Naive thymus-derived CD4-positive, alpha-beta T cell (primary cell): Measurements from ENCODE around the gene PPP6R3. TPM values are rescaled to one million over a fixed set of nuclear protein-coding genes. Genes with fewer than 3 reads are reported as not detected.

Experiments used
- ATAC-seq: fragments of 150-1000 bp; cut with Tn5 transposase; 2 replicates; pipeline ENCODE4 v1.10.0; 2021; ENCODE audit warnings: mild to moderate bottlenecking, moderate library complexity
- CTCF ChIA-PET: fragments of 350-600 bp; sonication (Branson Sonifier 250); formaldehyde crosslinking; loops from one replicate; lab custom pipeline; 2021; ENCODE audit warnings: antibody characterized with exemption; lab: Charles Lee
- POLR2A ChIA-PET: fragments of 350-600 bp; sonication (Branson Sonifier 250); formaldehyde crosslinking; loops from one replicate; lab custom pipeline; 2021; ENCODE audit warnings: antibody characterized with exemption, inconsistent platforms; lab: Charles Lee
- DNase-seq, 9 donors: peaks; one replicate each; pipeline versions ENCODE4 v3.0.0 to v3.0.0-alpha.2; 2020 to 2022; ENCODE audit warnings: mixed read lengths in 1 of 9
- H3K27ac ChIP-seq: one replicate; pipeline ENCODE4 v1.7.0; 2013; ENCODE audit warnings: mild to moderate bottlenecking, low read depth, low read length, moderate library complexity
- H3K27me3 ChIP-seq, 2 donors: one replicate each; pipeline ENCODE4 v1.7.0; 2013; ENCODE audit warnings: low read length in 2 of 2, mild to moderate bottlenecking in 2 of 2, moderate library complexity in 2 of 2; ENCODE audit not compliant: control insufficient read depth in 2 of 2, insufficient read depth in 2 of 2
- H3K36me3 ChIP-seq, 3 experiments: 1 replicate in 2 of 3; 2 replicates in 1 of 3; pipeline ENCODE4 v1.7.0; 2013; ENCODE audit warnings: low read length in 3 of 3, mild to moderate bottlenecking in 3 of 3, moderate library complexity in 1 of 3; ENCODE audit not compliant: insufficient read depth in 3 of 3, control insufficient read depth in 2 of 3
- H3K4me1 ChIP-seq, 2 donors: one replicate each; pipeline ENCODE4 v1.7.0; 2013; ENCODE audit warnings: low read length in 2 of 2, mild to moderate bottlenecking in 2 of 2, moderate library complexity in 1 of 2; ENCODE audit not compliant: control insufficient read depth in 2 of 2, insufficient read depth in 2 of 2
- H3K4me3 ChIP-seq: 2 replicates; pipeline ENCODE4 v1.7.0; 2013; ENCODE audit warnings: mild to moderate bottlenecking, low read length
- H3K9me3 ChIP-seq, 3 experiments: 1 replicate in 2 of 3; 2 replicates in 1 of 3; pipeline ENCODE4 v1.7.0; 2013; ENCODE audit warnings: low read length in 3 of 3; ENCODE audit not compliant: control insufficient read depth in 2 of 3
- H3K27ac Mint-ChIP-seq, 9 donors: one replicate each; pipeline ENCODE4 v1.8.0; 2020 to 2022; ENCODE audit warnings: mixed read lengths in 9 of 9, mild to moderate bottlenecking in 8 of 9, moderate library complexity in 5 of 9, inconsistent platforms in 2 of 9
- H3K27me3 Mint-ChIP-seq, 5 donors: one replicate each; pipeline ENCODE4 v1.8.0; 2021 to 2022; ENCODE audit warnings: mixed read lengths in 5 of 5, mild to moderate bottlenecking in 1 of 5
- H3K36me3 Mint-ChIP-seq, 5 donors: one replicate each; pipeline ENCODE4 v1.8.0; 2020 to 2022; ENCODE audit warnings: mixed read lengths in 5 of 5, mild to moderate bottlenecking in 3 of 5, inconsistent platforms in 1 of 5
- H3K4me1 Mint-ChIP-seq, 7 donors: one replicate each; pipeline ENCODE4 v1.8.0; 2020 to 2022; ENCODE audit warnings: mixed read lengths in 7 of 7, mild to moderate bottlenecking in 3 of 7, inconsistent platforms in 1 of 7
- H3K4me3 Mint-ChIP-seq, 10 donors: one replicate each; pipeline ENCODE4 v1.8.0; 2020 to 2022; ENCODE audit warnings: mild to moderate bottlenecking in 10 of 10, mixed read lengths in 10 of 10, moderate library complexity in 6 of 10, inconsistent platforms in 2 of 10
- H3K9me3 Mint-ChIP-seq, 11 donors: one replicate each; pipeline ENCODE4 v1.8.0; 2020 to 2022; ENCODE audit warnings: mixed read lengths in 11 of 11, mild to moderate bottlenecking in 4 of 11, inconsistent platforms in 1 of 11, moderate library complexity in 1 of 11
- intact Hi-C, 2 donors: fragments of 100-400 bp; cut with micrococcal nuclease; formaldehyde crosslinking; loops; one replicate each; pipeline ENCODE4 v1.15.1; 2023
- polyA plus RNA-seq, 2 donors: library from polyadenylated mRNA; unstranded; fragments of 300-500 nt; fragmentation: Illumina TruSeq; gene quantifications; one replicate each; pipeline ENCODE4 v1.2.3, GENCODE V29; 2021
- total RNA-seq, 6 experiments: library from RNA in 5 of 6; stranded (reverse) in 5 of 6; gene quantifications; 1 replicate in 5 of 6; 2 replicates in 1 of 6; pipeline ENCODE4 v1.2.3 and lab custom pipeline; 2021 to 2026

Gene PPP6R3
- total and polyA plus RNA-seq, 7 experiments from 2014 or later: 43.5 to 159 (median 133) TPM

DNA sequence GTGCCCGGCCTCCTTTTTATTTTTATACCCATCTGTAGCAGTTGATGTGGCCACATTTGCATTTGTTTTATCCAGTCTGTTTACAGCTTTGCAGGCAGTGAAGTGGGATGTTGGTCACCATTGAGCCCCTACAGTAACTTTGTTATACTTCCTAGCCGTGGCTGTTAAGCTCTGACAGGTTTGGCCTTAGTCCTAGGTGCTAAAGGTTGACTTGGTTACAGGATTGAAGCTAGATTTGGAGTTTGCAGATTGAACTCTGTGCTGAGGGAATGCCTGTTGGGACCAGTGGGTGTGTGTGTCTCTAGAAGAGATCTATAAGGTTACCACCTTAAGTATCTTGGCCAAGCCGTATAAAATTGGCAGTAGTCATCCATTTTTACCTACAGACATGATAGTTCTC lies 91.2 kb downstream of the PPP6R3 start:
- POLR2A ChIA-PET: interaction anchor here (0.5 kb wide), 1 partner anchor 81 kb away, joined by 3 read pairs; no protein-coding TSS in a partner anchor
- Mint-ChIP-seq H3K36me3 (peaks cover 12 to 51% (median 37%) of the 10 kb centered on the region in 5 donors), H3K4me3 (no peak overlapping the region), H3K4me1 (peaks cover 45 to 86% (median 65%) of the 10 kb centered on the region in 7 donors), H3K27me3 (no peaks in the 10 kb centered on the region), H3K27ac (peak overlapping the region in 6 of 9 donors; percentile 22 to 79 (median 46)), H3K9me3 (no peaks in the 10 kb centered on the region)
- Histone ChIP-seq H3K9me3 (no peaks in the 10 kb centered on the region), H3K4me1 (peaks cover 11 to 22% of the 10 kb centered on the region in 2 donors), H3K27ac (no peak overlapping the region), H3K36me3 (peaks cover 12 to 43% (median 25%) of the 10 kb centered on the region in 3 experiments), H3K27me3 (no peaks in the 10 kb centered on the region), H3K4me3 (no peak overlapping the region)
- ATAC-seq: no peak
- intact Hi-C loops: loop anchor here (2.0 to 5.0 kb wide), 2 partner anchors 13 to 89 kb away; partner anchors contain the start of gene PPP6R3 (in 1 of the 2)
- CTCF ChIA-PET: interaction anchor here (1.6 kb wide), 1 partner anchor 291 kb away, joined by 3 read pairs; no protein-coding TSS in a partner anchor
- no peak for DNase-seq

DNA sequence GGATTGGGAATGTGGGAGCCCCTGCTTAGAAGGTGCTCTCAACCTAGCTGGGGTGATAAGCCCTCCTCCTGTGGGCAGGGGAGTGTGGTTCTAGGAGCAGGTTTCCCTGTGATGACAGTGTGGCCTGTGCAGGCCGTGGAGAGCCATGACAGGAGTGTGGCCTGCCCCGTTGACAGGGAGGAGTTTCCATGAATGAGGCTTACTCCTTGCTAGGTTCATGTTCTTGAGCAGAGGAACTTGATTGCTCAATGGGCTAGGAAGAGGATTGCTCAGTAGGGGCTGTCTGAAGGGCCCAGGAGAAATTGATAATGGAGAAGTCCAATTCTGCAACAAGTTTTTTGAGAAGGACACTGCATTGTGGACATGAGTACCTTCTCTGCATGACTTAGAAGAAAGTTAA lies 92.0 kb downstream of the PPP6R3 start:
- Mint-ChIP-seq H3K4me1 (peaks cover 45 to 81% (median 64%) of the 10 kb centered on the region in 7 donors), H3K9me3 (no peaks in the 10 kb centered on the region), H3K36me3 (peaks cover 12 to 46% (median 39%) of the 10 kb centered on the region in 5 donors), H3K27ac (peak overlapping the region in 7 of 9 donors; percentile 22 to 79 (median 46)), H3K27me3 (no peaks in the 10 kb centered on the region), H3K4me3 (no peak overlapping the region)
- DNase-seq (no peak), ATAC-seq (peak; percentile 46)
- no peaks in the 10 kb centered on the region for H3K9me3 ChIP-seq
- H3K4me1 ChIP-seq: peaks cover 11 to 22% of the 10 kb centered on the region in 2 donors
- H3K27ac ChIP-seq: no peak overlapping the region
- CTCF ChIA-PET: no interaction called here
- H3K4me3 ChIP-seq: no peak overlapping the region
- POLR2A ChIA-PET: no interaction called here
- intact Hi-C loops: loop anchor here in 1 of 2 donors (5.0 kb wide), 1 partner anchor 90 kb away; the partner anchor contains the start of gene PPP6R3
- no peaks in the 10 kb centered on the region for H3K27me3 ChIP-seq
- H3K36me3 ChIP-seq: peaks cover 12 to 44% (median 30%) of the 10 kb centered on the region in 3 experiments

DNA sequence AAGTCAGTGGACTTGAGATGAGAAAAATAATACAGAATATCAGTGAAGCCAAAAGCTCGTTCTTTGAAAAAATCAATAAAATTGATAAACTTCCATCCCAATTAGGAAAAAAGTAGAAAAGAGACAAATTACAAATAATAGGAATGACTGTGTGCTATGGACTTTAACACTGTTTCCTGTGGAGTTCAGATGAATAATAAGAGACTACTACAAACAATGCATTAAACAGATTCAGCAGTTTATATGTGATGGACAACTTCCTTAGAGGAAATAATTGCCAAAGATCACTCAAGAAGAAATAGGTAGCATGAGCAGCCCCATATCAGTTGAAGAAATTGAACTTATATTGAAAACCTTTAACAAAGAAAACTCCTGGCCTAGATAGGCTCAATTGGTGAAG lies 99.7 kb downstream of the PPP6R3 start:
- ATAC-seq (no peak), DNase-seq (no peak)
- peaks cover 8 to 59% (median 28%) of the 10 kb centered on the region in 5 donors for H3K36me3 Mint-ChIP-seq
- peaks cover 13 to 76% (median 17%) of the 10 kb centered on the region in 3 experiments for H3K36me3 ChIP-seq
- H3K9me3 ChIP-seq: no peaks in the 10 kb centered on the region
- intact Hi-C loops: loop anchor here in 1 of 2 donors (10.0 kb wide), 1 partner anchor 55 kb away; no protein-coding TSS in a partner anchor
- H3K4me3 Mint-ChIP-seq: no peak overlapping the region
- peak overlapping the region in 2 of 9 donors; percentile 16 to 17 for H3K27ac Mint-ChIP-seq
- no peaks in the 10 kb centered on the region for H3K27me3 ChIP-seq
- H3K4me1 Mint-ChIP-seq: peaks cover 3 to 40% (median 15%) of the 10 kb centered on the region in 7 donors
- ChIA-PET POLR2A (no interaction called here), CTCF (no interaction called here)
- no peak overlapping the region for H3K27ac ChIP-seq
- H3K9me3 Mint-ChIP-seq: no peaks in the 10 kb centered on the region
- H3K4me3 ChIP-seq: no peak overlapping the region
- no peaks in the 10 kb centered on the region for H3K27me3 Mint-ChIP-seq
- H3K4me1 ChIP-seq: no peaks in the 10 kb centered on the region

DNA sequence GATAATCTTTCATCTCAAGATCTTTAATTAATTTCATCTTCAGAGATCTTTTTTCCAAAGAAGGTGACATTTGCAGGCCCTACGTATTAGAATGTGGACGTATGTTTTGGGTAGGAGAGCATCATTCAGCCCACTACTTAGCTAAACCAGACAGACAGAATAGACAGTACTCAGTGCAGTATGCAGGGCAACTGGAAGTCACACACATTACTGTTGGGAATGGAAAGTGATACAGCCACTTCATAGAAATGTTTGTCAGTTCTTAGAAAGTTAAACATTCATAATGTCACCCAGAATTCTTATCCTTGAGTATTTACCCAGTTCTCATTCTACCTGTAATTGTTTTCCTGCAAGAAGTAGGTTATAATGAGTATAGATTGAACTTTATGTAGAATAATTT lies 102.9 kb downstream of the PPP6R3 start:
- ChIA-PET POLR2A (no interaction called here), CTCF (no interaction called here)
- Histone ChIP-seq H3K4me1 (no peaks in the 10 kb centered on the region), H3K27me3 (no peaks in the 10 kb centered on the region), H3K4me3 (no peak overlapping the region), H3K27ac (no peak overlapping the region), H3K9me3 (no peaks in the 10 kb centered on the region), H3K36me3 (peaks cover 11 to 91% (median 16%) of the 10 kb centered on the region in 3 experiments)
- ATAC-seq (no peak), DNase-seq (no peak)
- H3K27ac Mint-ChIP-seq: peak overlapping the region in 4 of 9 donors; percentile 4 to 81 (median 24)
- H3K27me3 Mint-ChIP-seq: no peaks in the 10 kb centered on the region
- H3K9me3 Mint-ChIP-seq: peaks cover 0 to 2% (median 0%) of the 10 kb centered on the region in 11 donors
- H3K4me1 Mint-ChIP-seq: peaks cover 7 to 40% (median 26%) of the 10 kb centered on the region in 7 donors
- intact Hi-C loops: loop anchor here in 1 of 2 donors (10.0 kb wide), 1 partner anchor 59 kb away; no protein-coding TSS in a partner anchor
- peaks cover 23 to 74% (median 31%) of the 10 kb centered on the region in 5 donors for H3K36me3 Mint-ChIP-seq
- no peak overlapping the region for H3K4me3 Mint-ChIP-seq

DNA sequence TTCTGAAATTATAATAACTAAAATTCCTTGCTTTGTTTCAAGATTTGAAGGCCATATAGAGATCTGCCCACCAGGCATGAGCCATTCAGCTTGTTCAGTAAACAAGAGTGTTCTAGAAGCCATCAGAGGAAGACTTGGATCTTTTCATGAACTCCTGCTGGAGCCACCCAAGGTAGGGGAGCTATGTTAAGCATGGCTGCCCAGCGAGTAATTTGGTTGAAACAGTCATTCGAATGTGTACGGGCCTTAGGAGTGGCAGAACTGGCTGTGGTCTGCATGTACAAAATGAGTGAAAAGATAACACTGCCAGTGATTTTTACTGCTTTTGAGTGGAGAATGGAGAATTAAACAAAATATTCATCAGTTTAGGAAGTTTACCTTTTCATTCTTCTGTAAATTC lies 103.7 kb downstream of the PPP6R3 start:
- Histone ChIP-seq H3K4me1 (no peaks in the 10 kb centered on the region), H3K27me3 (no peaks in the 10 kb centered on the region), H3K27ac (no peak overlapping the region), H3K9me3 (no peaks in the 10 kb centered on the region), H3K36me3 (peaks cover 6 to 87% (median 13%) of the 10 kb centered on the region in 3 experiments), H3K4me3 (no peak overlapping the region)
- DNase-seq (no peak), ATAC-seq (no peak)
- peaks cover 11 to 43% (median 31%) of the 10 kb centered on the region in 7 donors for H3K4me1 Mint-ChIP-seq
- H3K27ac Mint-ChIP-seq: peak overlapping the region in 2 of 9 donors; percentile 1 to 71
- ChIA-PET POLR2A (no interaction called here), CTCF (no interaction called here)
- H3K27me3 Mint-ChIP-seq: no peaks in the 10 kb centered on the region
- intact Hi-C loops: loop anchor here (2.0 to 10.0 kb wide), 2 partner anchors 13 to 59 kb away; no protein-coding TSS in a partner anchor
- no peak overlapping the region for H3K4me3 Mint-ChIP-seq
- peaks cover 16 to 68% (median 30%) of the 10 kb centered on the region in 5 donors for H3K36me3 Mint-ChIP-seq
- H3K9me3 Mint-ChIP-seq: peaks cover 0 to 2% (median 0%) of the 10 kb centered on the region in 11 donors

DNA sequence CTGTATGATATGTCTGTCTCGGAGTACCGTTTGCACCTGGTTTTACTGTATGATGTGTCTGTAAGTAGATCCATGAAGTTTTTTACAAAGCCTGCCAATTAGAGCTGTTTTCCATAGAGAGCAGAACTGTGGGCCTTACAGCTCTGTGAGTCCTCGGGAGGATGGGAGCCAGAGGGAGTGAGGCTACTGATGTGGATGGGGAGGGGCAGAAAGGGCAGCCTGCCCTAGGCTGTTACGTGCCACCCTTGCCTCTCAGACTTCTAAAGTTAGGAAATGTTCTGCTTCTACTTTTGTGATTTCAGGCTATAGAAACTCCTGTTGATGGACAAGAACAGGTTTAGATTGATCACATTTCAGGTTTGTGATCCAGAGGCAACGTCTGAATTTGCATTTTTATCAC lies 105.2 kb downstream of the PPP6R3 start:
- ATAC-seq (no peak), DNase-seq (no peak)
- Histone ChIP-seq H3K4me3 (no peak overlapping the region), H3K27me3 (no peaks in the 10 kb centered on the region), H3K27ac (no peak overlapping the region), H3K36me3 (peaks cover 7 to 90% (median 16%) of the 10 kb centered on the region in 3 experiments), H3K4me1 (no peaks in the 10 kb centered on the region), H3K9me3 (no peaks in the 10 kb centered on the region)
- intact Hi-C loops: loop anchor here (2.0 to 10.0 kb wide), 3 partner anchors 15 to 103 kb away; partner anchors contain the start of gene PPP6R3 (in 1 of the 2)
- ChIA-PET CTCF (interaction anchor here (0.6 kb wide), 1 partner anchor 1056 kb away, joined by 3 read pairs; no protein-coding TSS in a partner anchor), POLR2A (no interaction called here)
- Mint-ChIP-seq H3K27ac (peak overlapping the region in 5 of 9 donors; percentile 39 to 82 (median 66)), H3K4me3 (no peak overlapping the region), H3K9me3 (peaks cover 0 to 2% (median 0%) of the 10 kb centered on the region in 11 donors), H3K4me1 (peaks cover 13 to 54% (median 35%) of the 10 kb centered on the region in 7 donors), H3K36me3 (peaks cover 16 to 61% (median 31%) of the 10 kb centered on the region in 5 donors), H3K27me3 (no peaks in the 10 kb centered on the region)
